Umbilical cord (tissue), 2 donors: Measurements from ENCODE around the gene SPRYD7. TPM values are rescaled to one million over a fixed set of nuclear protein-coding genes. Genes with fewer than 3 reads are reported as not detected.
"Not testable (repeated sequence)": the region's sequence is repeated elsewhere in the genome, so short reads cannot be mapped to it uniquely, and the experiment has no call there.

Experiments
- DNase-seq: peaks from one replicate; pipeline ENCODE4 v3.0.0-alpha.2; 2015; ENCODE audit warnings: low spot score
- total RNA-seq: library from RNA; depleted of rRNA; stranded (reverse); fragments of >200 nt; gene quantifications from one replicate; pipeline ENCODE4 v1.2.3, GENCODE V29; 2014; ENCODE audit warnings: low replicate concordance; ENCODE audit not compliant: insufficient read depth

The SPRYD7 gene, protein sequence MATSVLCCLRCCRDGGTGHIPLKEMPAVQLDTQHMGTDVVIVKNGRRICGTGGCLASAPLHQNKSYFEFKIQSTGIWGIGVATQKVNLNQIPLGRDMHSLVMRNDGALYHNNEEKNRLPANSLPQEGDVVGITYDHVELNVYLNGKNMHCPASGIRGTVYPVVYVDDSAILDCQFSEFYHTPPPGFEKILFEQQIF
- total RNA-seq: 10.4 TPM

- peak; percentile 99 for DNase-seq
Observed at GRCh38 chr13:49936075-49936967, at the start of gene SPRYD7. SPRYD7 (minus strand) TSS chr13:49936340; CDS start chr13:49936235, 105 bp downstream.

- no peak for DNase-seq
Observed at GRCh38 chr13:49985129-49985528, 49.0 kb upstream of the SPRYD7 start.

GRCh38 chr13:49980266-49980665 is 44.1 kb upstream of the SPRYD7 start:
- DNase-seq: no peak

DNA sequence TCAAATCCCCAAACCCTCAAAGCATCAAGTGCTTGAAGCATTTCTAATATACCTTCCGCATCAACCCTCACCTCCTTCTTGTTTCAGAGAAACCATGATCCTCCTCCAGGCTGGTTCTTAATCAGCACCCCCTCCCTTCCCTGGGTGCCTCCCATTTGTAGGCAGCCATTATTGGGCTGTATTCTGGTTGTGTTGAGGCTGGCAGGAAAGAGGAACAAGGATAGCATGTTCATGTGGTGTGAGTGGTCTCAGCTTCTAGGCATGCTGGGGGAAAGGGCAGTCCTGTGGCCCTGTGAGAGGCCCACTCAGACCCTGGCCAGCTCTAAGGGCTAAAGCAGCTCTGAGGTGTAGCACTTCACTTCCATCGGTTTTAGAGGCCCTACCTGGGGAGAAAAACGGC is 41.9 kb upstream of the SPRYD7 start:
- no peak for DNase-seq

DNA sequence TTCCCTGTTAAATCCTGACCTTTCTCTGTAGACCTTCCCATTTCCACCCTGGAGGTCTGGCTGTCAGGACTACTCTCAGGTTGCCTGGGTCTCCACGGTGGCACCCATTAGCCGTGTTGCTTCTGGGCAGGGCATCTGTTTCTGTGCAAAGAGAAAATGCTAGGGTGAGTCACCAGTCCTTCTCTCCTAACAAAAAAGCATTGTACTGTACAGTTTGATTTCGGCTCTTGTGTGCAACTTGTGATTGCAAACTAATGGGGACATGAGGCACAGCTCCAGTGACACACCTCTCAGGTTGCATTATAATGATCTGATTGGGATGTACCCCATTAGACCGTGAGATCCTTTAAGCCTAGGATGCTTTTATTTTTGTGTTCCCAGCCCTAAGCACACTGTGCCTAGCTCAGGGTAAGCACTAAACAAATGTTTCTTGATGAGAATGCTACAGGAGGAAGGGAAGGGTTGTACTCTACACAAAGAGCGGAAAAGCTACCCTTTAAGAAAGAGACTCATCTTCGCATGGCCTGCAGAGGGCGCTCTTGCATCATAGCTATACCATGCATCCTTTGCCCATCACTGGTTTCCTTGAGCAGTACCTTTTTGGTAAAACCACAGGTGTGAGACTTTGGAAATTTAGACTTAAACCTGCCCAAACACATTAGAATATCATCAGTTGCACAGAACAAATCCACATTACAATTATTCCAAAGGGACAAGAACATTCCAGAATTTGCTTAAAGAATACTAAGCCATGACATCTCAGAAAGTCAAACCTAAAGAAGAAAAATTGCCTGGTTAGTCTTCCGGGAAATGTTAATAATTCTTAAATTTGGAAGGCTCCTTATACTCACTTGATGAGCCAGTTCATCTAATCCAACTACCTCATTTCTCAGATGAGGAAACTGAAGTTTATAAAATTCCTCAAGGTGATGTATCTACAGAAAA is 40.4 kb upstream of the SPRYD7 start:
- peak; percentile 70 for DNase-seq

GRCh38 chr13:49975826-49976225 is 39.7 kb upstream of the SPRYD7 start:
- DNase-seq: peak; percentile 21

GRCh38 chr13:49972709-49973108 is 36.6 kb upstream of the SPRYD7 start:
- no peak for DNase-seq

GRCh38 chr13:49967456-49967855 is 31.3 kb upstream of the SPRYD7 start:
- DNase-seq: no peak

- DNase-seq: no peak
Observed at GRCh38 chr13:49958321-49958720, 22.2 kb upstream of the SPRYD7 start.

DNA sequence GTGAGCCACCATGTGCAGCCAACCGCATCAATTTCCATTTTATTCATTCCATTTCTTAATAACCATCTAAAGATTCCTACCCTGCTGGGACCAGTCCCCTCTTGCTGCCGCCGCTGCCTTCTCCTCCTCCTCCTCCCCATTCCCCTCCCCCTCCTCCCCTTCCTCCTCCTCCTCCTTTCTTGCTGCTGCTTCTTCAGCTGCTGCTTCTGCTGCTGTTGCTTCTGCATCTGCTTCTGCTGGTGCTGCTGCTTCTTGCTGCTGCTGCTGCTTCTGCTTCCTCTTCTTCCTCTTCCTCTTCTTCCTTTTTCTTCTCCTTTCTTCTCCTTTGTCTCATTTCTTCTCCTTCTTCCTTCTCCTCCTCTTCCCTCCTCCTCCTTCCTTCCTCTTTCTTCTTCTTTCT is 20.0 kb upstream of the SPRYD7 start:
- no peak for DNase-seq

DNA sequence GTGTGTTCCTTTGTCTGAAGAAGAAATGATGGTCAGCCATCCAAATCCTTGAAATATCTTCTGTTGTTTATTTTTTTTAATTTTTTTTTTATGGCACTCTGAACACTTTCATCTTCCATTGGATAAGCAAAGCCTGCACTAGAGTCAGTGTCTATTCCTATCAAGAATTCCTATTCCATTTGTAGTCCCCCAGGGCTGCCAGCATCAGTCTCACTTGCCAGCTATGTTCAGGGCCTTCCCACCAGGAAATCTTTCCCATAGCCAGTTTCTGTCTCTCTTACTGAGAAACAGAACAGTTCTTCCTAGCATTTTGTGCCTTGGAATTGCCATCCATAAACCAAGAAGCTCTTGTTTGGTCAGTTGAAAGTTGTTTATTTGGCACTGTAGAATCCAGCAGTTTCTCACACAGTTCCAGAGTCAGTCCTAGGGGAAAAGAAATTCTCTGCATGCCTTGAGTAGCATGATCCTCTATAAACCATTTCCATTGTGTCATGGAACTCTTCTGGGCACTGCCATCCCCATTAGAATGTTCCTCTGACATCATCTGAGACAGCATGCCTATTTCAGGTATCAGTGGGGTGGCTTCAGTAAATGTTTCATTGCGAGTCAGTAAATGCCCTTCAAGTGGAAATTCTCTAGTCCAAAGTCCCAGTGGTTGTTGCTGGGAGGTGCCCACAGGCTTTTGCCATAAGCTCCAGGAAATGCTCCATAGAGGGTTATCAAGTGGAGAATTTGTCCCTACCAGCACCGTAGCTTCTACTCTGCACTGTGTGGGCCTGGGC is 18.7 kb upstream of the SPRYD7 start:
- DNase-seq: no peak

- DNase-seq: no peak
Observed at GRCh38 chr13:49953560-49953959, 17.4 kb upstream of the SPRYD7 start.

DNA sequence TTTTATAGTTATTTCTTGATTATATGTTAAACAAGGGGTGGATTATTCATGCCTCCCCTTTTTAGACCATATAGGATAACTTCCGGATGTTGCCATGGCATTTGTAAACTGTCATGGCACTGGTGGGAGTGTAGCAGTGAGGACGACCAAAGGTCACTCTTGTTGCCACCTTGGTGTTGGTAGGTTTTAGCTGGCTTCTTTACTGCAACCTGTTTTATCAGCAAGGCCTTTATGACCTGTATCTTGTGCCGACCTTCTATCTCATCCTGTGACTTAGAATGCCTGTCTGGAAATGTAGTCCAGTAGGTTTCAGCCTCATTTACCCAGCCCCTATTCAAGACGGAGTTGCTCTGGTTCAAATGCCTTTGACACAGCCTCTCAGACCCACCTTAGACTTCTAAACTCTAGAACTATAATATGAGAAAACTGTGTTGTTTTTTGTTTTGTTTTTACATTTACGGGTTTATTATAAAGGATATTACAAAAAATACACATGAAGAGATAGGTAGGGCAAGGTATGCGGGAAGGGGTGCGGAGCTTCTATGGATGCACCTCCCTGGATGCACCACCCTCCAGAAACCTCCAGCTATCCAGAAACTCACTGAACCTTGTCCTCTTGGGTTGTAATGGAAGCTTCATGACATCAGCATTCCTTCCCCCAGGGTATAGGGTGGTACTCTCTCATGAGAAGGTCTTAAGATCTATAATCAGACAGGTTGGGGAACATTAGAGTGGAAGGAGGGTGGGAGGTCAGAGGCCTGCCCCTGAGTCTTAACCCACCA is 15.8 kb upstream of the SPRYD7 start:
- no peak for DNase-seq

DNA sequence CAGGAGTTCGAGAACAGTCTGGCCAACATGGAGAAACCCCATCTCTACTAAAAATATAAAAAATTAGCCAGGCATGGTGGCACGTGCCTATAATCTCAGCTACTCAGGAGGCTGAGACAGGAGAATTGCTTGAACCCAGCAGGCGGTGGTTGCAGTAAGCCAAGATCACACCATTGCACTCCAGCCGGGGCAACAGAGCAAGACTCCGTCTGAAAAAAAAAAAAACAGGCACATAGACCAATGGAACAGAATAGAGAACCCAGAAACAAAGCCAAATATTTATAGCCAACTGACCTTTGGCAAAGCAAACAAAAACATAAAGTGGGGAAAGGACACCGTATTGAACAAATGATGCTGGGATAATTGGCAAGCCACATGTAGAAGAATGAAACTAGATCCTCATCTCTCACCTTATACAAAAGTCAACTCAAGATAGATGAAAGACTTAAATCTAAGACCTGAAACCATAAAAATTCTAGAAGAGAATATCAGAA is 12.7 kb upstream of the SPRYD7 start:
- not testable (repeated sequence) for DNase-seq

GRCh38 chr13:49939321-49939720 is 3.2 kb upstream of the SPRYD7 start:
- DNase-seq: no peak

DNA sequence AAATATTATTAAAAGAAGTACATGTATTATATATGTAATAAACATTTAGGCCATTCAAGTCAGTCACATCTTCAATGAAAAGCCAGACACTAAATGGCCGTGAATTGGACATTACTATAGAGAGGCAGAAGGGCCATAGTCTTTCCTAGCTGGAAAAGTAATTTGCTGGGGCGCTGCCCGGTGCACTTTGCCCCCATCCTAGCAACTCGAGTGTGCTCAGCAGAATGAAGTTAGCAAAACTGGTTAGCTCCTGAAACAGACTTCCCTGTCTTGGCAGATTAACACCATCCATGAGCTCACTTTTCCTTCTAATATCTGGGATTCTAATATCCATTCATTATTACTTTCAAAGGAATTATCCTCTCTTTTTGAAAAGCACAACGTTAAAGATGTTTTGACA is 2.8 kb upstream of the SPRYD7 start:
- no peak for DNase-seq

- no peak for DNase-seq
Observed at GRCh38 chr13:49938314-49938713, 2.2 kb upstream of the SPRYD7 start.

DNA sequence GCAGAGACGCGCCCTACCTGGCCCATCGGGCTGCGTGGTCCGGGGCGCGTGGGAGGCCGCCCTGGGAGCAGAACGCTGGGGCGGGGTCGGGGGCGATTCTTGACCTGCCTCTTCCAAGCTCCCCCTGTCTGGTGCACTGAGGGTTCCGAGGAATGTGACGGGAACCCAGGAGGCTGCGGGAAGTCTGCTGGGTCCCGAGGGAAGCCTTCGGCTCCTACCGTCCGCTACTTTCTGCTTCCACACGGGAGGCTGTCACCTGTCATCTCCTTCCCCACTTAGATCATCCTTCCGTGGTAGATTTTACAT is 781 bp upstream of the SPRYD7 start:
- no peak for DNase-seq

DNA sequence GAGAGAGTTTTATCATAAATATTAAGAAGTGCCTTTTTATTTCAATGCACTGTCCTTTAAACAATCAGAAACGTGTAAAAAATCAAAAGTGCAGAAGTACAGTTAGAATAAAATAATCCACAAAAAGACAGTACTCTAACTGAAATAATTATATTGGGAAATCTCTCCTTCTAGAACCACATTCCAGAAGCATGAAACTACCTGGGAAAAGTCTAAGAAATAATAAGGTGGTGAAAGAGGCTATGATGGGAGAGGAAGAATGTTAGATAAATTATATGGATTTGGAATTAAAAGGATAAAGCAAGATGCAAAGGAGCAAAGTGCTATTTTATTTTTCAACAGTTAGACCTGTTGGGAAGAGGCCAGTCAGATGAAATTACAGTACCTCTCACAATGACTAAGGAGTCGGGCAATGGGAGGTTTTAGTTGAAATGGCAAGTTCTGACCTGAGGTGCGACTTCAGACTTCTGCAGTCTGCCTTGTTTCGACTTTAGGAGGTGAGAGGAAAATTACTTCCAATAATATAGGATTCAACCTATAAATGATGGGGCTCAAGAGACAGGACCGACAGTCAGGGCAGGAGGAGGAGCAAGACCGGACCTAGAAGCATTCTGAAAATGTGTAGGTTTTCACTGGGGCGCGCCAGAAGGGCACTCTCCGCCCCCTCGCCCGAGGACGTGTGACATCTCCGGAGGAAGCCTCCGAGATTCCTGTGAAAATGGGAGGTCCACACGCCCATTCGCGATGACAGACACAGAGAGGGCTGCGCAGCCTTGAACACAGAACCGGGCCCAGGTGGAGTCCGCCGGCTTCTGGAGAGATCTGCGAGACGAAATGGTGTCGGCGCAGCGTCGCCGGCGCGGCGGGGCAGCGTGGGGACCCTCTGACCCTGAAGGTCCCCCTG is 717 bp downstream of the SPRYD7 start:
- peak; percentile 54 for DNase-seq
